HepG2 (cell line): Measurements from ENCODE around the gene RAB3C. TPM values are rescaled to one million over a fixed set of nuclear protein-coding genes. Genes with fewer than 3 reads are reported as not detected.

Source experiments
- ATAC-seq: fragments of 200-7000 bp; cut with Tn5 transposase; 3 replicates; pipeline ENCODE4 v1.9.1; 2020; ENCODE audit warnings: mild to moderate bottlenecking, moderate library complexity
- BruUV-seq: library from RNA; stranded (reverse); fragments of 400-500 nt; replicated peaks from 2 replicates; lab custom pipeline; 2021; lab: Mats Ljungman, UMichigan
- CTCF ChIA-PET: fragments of 300-600 bp; formaldehyde crosslinking; extraction: SDS; loops from one replicate; lab custom pipeline; 2021; ENCODE audit warnings: low total read pairs, inconsistent platforms, low intra/inter-chr PET ratio; lab: Yijun Ruan, JAX
- POLR2A ChIA-PET: fragments of 350-600 bp; sonication (Branson Sonifier 250); formaldehyde crosslinking; loops from one replicate; lab custom pipeline; 2020; ENCODE audit warnings: antibody characterized with exemption, inconsistent platforms; lab: Yijun Ruan, JAX
- DNase-seq: peaks from one replicate; pipeline ENCODE4 v3.0.0-alpha.2; 2015; ENCODE audit warnings: low spot score
- FAIRE-seq: peaks from 3 replicates; lab custom pipeline; 2011; peaks lifted over from hg19 to GRCh38; lab: Jason Lieb, UNC
- H2AFZ ChIP-seq: one replicate; pipeline ENCODE4 v1.6.1; 2011; ENCODE audit warnings: low read length, inconsistent platforms
- H3K27ac ChIP-seq: fragments of 300-600 bp; 3 replicates; pipeline ENCODE4 v1.8.0; 2011; ENCODE audit warnings: mixed run types, mild to moderate bottlenecking, mixed read lengths, low read length, inconsistent platforms; ENCODE audit not compliant: insufficient read depth; ENCODE audit errors: extremely low read length
- H3K27me3 ChIP-seq, 2 experiments: fragments of 200-600 bp in 1 of 2; 2 replicates in 1 of 2; 3 replicates in 1 of 2; pipeline versions ENCODE4 v1.6.0 to v1.8.0; 2011; ENCODE audit warnings: low read length in 2 of 2, mild to moderate bottlenecking in 2 of 2, moderate library complexity in 2 of 2, inconsistent platforms in 1 of 2; ENCODE audit not compliant: insufficient read depth in 2 of 2, control insufficient read depth in 1 of 2
- H3K36me3 ChIP-seq, 2 experiments: fragments of 200-600 bp in 1 of 2; replicated peaks in 1 of 2; 2 replicates in 1 of 2; 3 replicates in 1 of 2; pipeline versions ENCODE4 v1.5.1 to v1.8.0; 2011; ENCODE audit warnings: low read length in 2 of 2, inconsistent platforms in 1 of 2; ENCODE audit not compliant: insufficient read depth in 2 of 2, control insufficient read depth in 1 of 2
- H3K4me1 ChIP-seq: 2 replicates; pipeline ENCODE4 v1.5.1; 2012; ENCODE audit warnings: low read length, inconsistent platforms; ENCODE audit not compliant: insufficient read depth
- H3K4me2 ChIP-seq: 2 replicates; pipeline ENCODE4 v1.6.0; 2011; ENCODE audit warnings: low read depth, low read length, inconsistent platforms
- H3K4me3 ChIP-seq, 3 experiments: fragments of 200-600 bp in 1 of 3; sonication (generic), shearing (Covaris generic) in 1 of 3; replicated peaks in 1 of 3; 2 replicates each; pipeline ENCODE4 v1.5.1; 2011 to 2016; ENCODE audit warnings: low read length in 3 of 3, inconsistent platforms in 2 of 3, low read depth in 2 of 3, mild to moderate bottlenecking in 2 of 3, control low read depth in 1 of 3, mixed read lengths in 1 of 3; ENCODE audit not compliant: insufficient read depth in 1 of 3
- H3K79me2 ChIP-seq: one replicate; pipeline ENCODE4 v1.6.1; 2011; ENCODE audit warnings: low read length, inconsistent platforms; ENCODE audit not compliant: insufficient read depth
- H3K9ac ChIP-seq: 2 replicates; pipeline ENCODE4 v1.6.0; 2011; ENCODE audit warnings: mild to moderate bottlenecking, low read depth, low read length, inconsistent platforms; ENCODE audit not compliant: insufficient read depth
- H3K9me3 ChIP-seq: 2 replicates; pipeline ENCODE4 v1.5.1; 2012; ENCODE audit warnings: mild to moderate bottlenecking, low read length
- H4K20me1 ChIP-seq: 2 replicates; pipeline ENCODE4 v1.6.0; 2011; ENCODE audit warnings: inconsistent platforms, mild to moderate bottlenecking, low read length, moderate library complexity; ENCODE audit not compliant: insufficient read depth
- CREB1 ChIP-seq, 2 experiments: fragments of 450-650 bp in 1 of 2; IDR thresholded peaks; 2 replicates each; pipeline ENCODE4 v1.6.1; 2016 to 2017; ENCODE audit warnings: control low read depth in 1 of 2, mild to moderate bottlenecking in 1 of 2, missing compliant biosample characterization in 1 of 2, missing genetic modification characterization in 1 of 2
- TSC22D2 ChIP-seq: sonication (generic); formaldehyde crosslinking; IDR thresholded peaks from 2 replicates; pipeline ENCODE4 v1.5.1; 2020; ENCODE audit warnings: missing genetic modification reagents, mild to moderate bottlenecking, borderline replicate concordance
- ZSCAN21 ChIP-seq: sonication (generic); formaldehyde crosslinking; IDR thresholded peaks from 2 replicates; pipeline ENCODE4 v1.8.0; 2022; ENCODE audit warnings: mild to moderate bottlenecking, missing genetic modification reagents, moderate library complexity, borderline replicate concordance
- WGBS: methylation state at CpG from one replicate; pipeline ENCODE4 v1.1.6; 2017; ENCODE audit warnings: low lambda C conversion rate; 5-methylcytosine and 5-hydroxymethylcytosine counted together
- in situ Hi-C: cut with HindIII; loops from 2 replicates; pipeline ENCODE4 v1.10.0; 2017; ENCODE audit warnings: low pct_unique_long_range_greater_than_20kb; ENCODE audit not compliant: extremely low pct_ligation_motif_present
- intact Hi-C: fragments of 100-400 bp; cut with micrococcal nuclease; formaldehyde crosslinking; loops from one replicate; pipeline ENCODE4 v1.10.0; 2022; ENCODE audit not compliant: unreplicated experiment
- polyA plus RNA-seq, 8 experiments: library from polyadenylated mRNA; depleted of rRNA in 3 of 8; stranded (reverse) in 7 of 8; unstranded in 1 of 8; fragments of >200 nt; fragmentation: Illumina TruSeq in 4 of 8; extraction: Trizol in 4 of 8; gene quantifications; 2 replicates each; pipeline versions ENCODE4 v1.2.1 to v1.2.3, GENCODE V29; 2011 to 2016; ENCODE audit warnings: low read depth in 4 of 8, missing spikeins in 1 of 8, mixed read lengths in 1 of 8; ENCODE audit not compliant: insufficient read depth in 1 of 8
- total RNA-seq, 5 experiments: library from RNA; depleted of rRNA; stranded (reverse); fragments of >200 nt; fragmentation: Illumina TruSeq; extraction: Trizol; gene quantifications; 2 replicates each; pipeline ENCODE4 v1.2.3, GENCODE V29; 2016; ENCODE audit warnings: low read depth in 1 of 5

RAB3C gene
- total and polyA plus RNA-seq, 2 of the 13 experiments (the other 11 are each of a cell fraction or from before 2014, with no cell fraction given) = not detected

DNA sequence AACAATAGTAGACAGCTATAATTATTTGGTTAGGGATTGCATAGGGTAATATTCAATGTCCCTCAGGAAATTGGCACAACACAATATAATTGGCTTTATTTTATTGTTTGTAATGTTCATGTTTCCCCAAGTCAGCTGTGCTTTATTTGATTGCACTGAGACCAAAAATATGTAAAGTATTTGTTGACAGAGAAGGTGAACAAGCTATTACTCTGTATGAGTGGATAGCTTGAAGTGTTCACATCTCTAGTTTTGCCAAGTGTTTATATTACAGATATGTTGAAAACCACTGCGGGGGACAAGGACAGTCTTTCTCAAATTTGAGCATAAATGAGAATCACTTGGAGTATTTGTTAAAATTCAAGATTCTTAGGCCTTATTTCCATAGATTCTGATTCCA, 83.3 kb downstream of the RAB3C start:
- H3K36me3 ChIP-seq = no peaks in the 10 kb centered on the region
- H3K9me3 ChIP-seq = no peaks in the 10 kb centered on the region
- no peaks in the 10 kb centered on the region for H3K27me3 ChIP-seq
- no peaks in the 10 kb centered on the region for H3K79me2 ChIP-seq
- TF ChIP-seq ZSCAN21 (CRISPR knock-in tag) = no peak
- WGBS = 0% methylated on average over 1 of the region's 1 CpG
- H3K4me1 ChIP-seq = no peaks in the 10 kb centered on the region
- no peak overlapping the region for H3K9ac ChIP-seq
- intact Hi-C loops = no loop called here
- FAIRE-seq (no peak), DNase-seq (no peak), ATAC-seq (no peak)
- no peak overlapping the region for H3K4me3 ChIP-seq
- CTCF ChIA-PET = no interaction called here
- H3K4me2 ChIP-seq = no peak overlapping the region
- H2AFZ ChIP-seq = no peak overlapping the region
- BruUV-seq = no TSS peak
- no peaks in the 10 kb centered on the region for H4K20me1 ChIP-seq
- in situ Hi-C loops = no loop called here
- H3K27ac ChIP-seq = no peak overlapping the region
- POLR2A ChIA-PET = no interaction called here

- H3K9me3 ChIP-seq = no peaks in the 10 kb centered on the region
- no peaks in the 10 kb centered on the region for H3K36me3 ChIP-seq
- ATAC-seq = no peak
- BruUV-seq = no TSS peak
- no peak overlapping the region for H3K4me3 ChIP-seq
- 10% methylated on average over 8 of the region's 8 CpGs for WGBS
- H3K79me2 ChIP-seq = no peaks in the 10 kb centered on the region
- H3K4me2 ChIP-seq = no peak overlapping the region
- TF ChIP-seq TSC22D2 (CRISPR knock-in tag) (no peak), CREB1 (IDR thresholded peaks at IDR 0.05) (peak; percentile 59; the same call in 1 of the 2 replicates), CREB1 (CRISPR knock-in tag; IDR thresholded peaks at IDR 0.05) (no peak)
- TF ChIP-seq, all 625 proteins: peak for 1
- FAIRE-seq = no peak
- in situ Hi-C loops = no loop called here
- H3K27me3 ChIP-seq = no peaks in the 10 kb centered on the region
- intact Hi-C loops = no loop called here
- H4K20me1 ChIP-seq = no peaks in the 10 kb centered on the region
- H3K27ac ChIP-seq = no peak overlapping the region
- CTCF ChIA-PET = no interaction called here
- H3K9ac ChIP-seq = no peak overlapping the region
- H2AFZ ChIP-seq = no peak overlapping the region
- no peak for DNase-seq
- no peaks in the 10 kb centered on the region for H3K4me1 ChIP-seq
- POLR2A ChIA-PET = no interaction called here
These were observed 84.0 kb downstream of the RAB3C start for GRCh38 chr5:58666598-58667581.
